ENCODE results near the gene EPHA5.

Gene EPHA5

GRCh38 chr4:65592089-65592488 lies 78.2 kb downstream of the EPHA5 start:
- no peak for ATAC-seq

GRCh38 chr4:65589921-65590320 lies 80.4 kb downstream of the EPHA5 start:
- ATAC-seq = no peak
- TF ChIP-seq CSRNP3 (CRISPR knock-in tag; IDR thresholded peaks at IDR 0.05) (no peak), SNAI2 (CRISPR knock-in tag; IDR thresholded peaks at IDR 0.05) (no peak), ZNF565 (CRISPR knock-in tag; conservative IDR thresholded peaks at IDR 0.05; ENCODE audit: low read depth) (no peak), POU6F1 (CRISPR knock-in tag; IDR thresholded peaks at IDR 0.05; ENCODE audit: borderline replicate concordance, low read depth) (no peak), CREB5 (CRISPR knock-in tag; IDR thresholded peaks at IDR 0.05; ENCODE audit: low read depth) (no peak), ISL1 (CRISPR knock-in tag; IDR thresholded peaks at IDR 0.05) (no peak), TOX (CRISPR knock-in tag; IDR thresholded peaks at IDR 0.05; ENCODE audit: borderline replicate concordance) (no peak), ZC3H10 (CRISPR knock-in tag; IDR thresholded peaks at IDR 0.05) (no peak), ZNF70 (CRISPR knock-in tag; IDR thresholded peaks at IDR 0.05) (no peak), TCF4 (CRISPR knock-in tag; IDR thresholded peaks at IDR 0.05; ENCODE audit: borderline replicate concordance) (no peak), RARB (CRISPR knock-in tag; IDR thresholded peaks at IDR 0.05) (no peak), OSR1 (CRISPR knock-in tag; IDR thresholded peaks at IDR 0.05) (no peak), ZNF8 (CRISPR knock-in tag; IDR thresholded peaks at IDR 0.05) (no peak), PATZ1 (CRISPR knock-in tag; IDR thresholded peaks at IDR 0.05; ENCODE audit: borderline replicate concordance) (no peak), CSDC2 (CRISPR knock-in tag; IDR thresholded peaks at IDR 0.05) (no peak), ARNTL (CRISPR knock-in tag; IDR thresholded peaks at IDR 0.05; ENCODE audit: borderline replicate concordance, low read depth) (no peak)

More at GRCh38 chr4:65592089-65592488, 78.2 kb downstream of the EPHA5 start:
- TF ChIP-seq RARB (CRISPR knock-in tag; IDR thresholded peaks at IDR 0.05) = no peak
- no peak for TF ChIP-seq PPARA (CRISPR knock-in tag; IDR thresholded peaks at IDR 0.05; ENCODE audit: borderline replicate concordance)

GRCh38 chr4:65589331-65589730 lies 81.0 kb downstream of the EPHA5 start:
- TF ChIP-seq TCF4 (CRISPR knock-in tag; IDR thresholded peaks at IDR 0.05; ENCODE audit: borderline replicate concordance) (no peak), ZNF70 (CRISPR knock-in tag; IDR thresholded peaks at IDR 0.05) (no peak), ZFP30 (CRISPR knock-in tag; IDR thresholded peaks at IDR 0.05) (no peak), ISL1 (CRISPR knock-in tag; IDR thresholded peaks at IDR 0.05) (no peak), ZNF565 (CRISPR knock-in tag; conservative IDR thresholded peaks at IDR 0.05; ENCODE audit: low read depth) (no peak), ARNTL (CRISPR knock-in tag; IDR thresholded peaks at IDR 0.05; ENCODE audit: borderline replicate concordance, low read depth) (no peak), CSDC2 (CRISPR knock-in tag; IDR thresholded peaks at IDR 0.05) (no peak), PPARA (CRISPR knock-in tag; IDR thresholded peaks at IDR 0.05; ENCODE audit: borderline replicate concordance) (no peak)
- ATAC-seq = no peak

GRCh38 chr4:65580551-65580950 lies 89.7 kb downstream of the EPHA5 start:
- no peak for ATAC-seq
- TF ChIP-seq GLIS3 (CRISPR knock-in tag; IDR thresholded peaks at IDR 0.05) (no peak), PPARA (CRISPR knock-in tag; IDR thresholded peaks at IDR 0.05; ENCODE audit: borderline replicate concordance) (no peak), ZNF70 (CRISPR knock-in tag; IDR thresholded peaks at IDR 0.05) (no peak), POU6F1 (CRISPR knock-in tag; IDR thresholded peaks at IDR 0.05; ENCODE audit: borderline replicate concordance, low read depth) (no peak), ZFP30 (CRISPR knock-in tag; IDR thresholded peaks at IDR 0.05) (no peak), ZNF565 (CRISPR knock-in tag; conservative IDR thresholded peaks at IDR 0.05; ENCODE audit: low read depth) (no peak), CREB5 (CRISPR knock-in tag; IDR thresholded peaks at IDR 0.05; ENCODE audit: low read depth) (no peak), TSHZ2 (CRISPR knock-in tag; IDR thresholded peaks at IDR 0.05) (no peak), BACH2 (CRISPR knock-in tag; IDR thresholded peaks at IDR 0.05; ENCODE audit: borderline replicate concordance) (no peak), RARB (CRISPR knock-in tag; IDR thresholded peaks at IDR 0.05) (no peak), ISL1 (CRISPR knock-in tag; IDR thresholded peaks at IDR 0.05) (no peak), ESRRG (CRISPR knock-in tag; IDR thresholded peaks at IDR 0.05) (no peak)

Data from SK-N-SH treated with all-trans-retinoic acid at 6 μM for 48 hours (cell line).